ENCODE results near the gene LSM14B.

Gene LSM14B

DNA sequence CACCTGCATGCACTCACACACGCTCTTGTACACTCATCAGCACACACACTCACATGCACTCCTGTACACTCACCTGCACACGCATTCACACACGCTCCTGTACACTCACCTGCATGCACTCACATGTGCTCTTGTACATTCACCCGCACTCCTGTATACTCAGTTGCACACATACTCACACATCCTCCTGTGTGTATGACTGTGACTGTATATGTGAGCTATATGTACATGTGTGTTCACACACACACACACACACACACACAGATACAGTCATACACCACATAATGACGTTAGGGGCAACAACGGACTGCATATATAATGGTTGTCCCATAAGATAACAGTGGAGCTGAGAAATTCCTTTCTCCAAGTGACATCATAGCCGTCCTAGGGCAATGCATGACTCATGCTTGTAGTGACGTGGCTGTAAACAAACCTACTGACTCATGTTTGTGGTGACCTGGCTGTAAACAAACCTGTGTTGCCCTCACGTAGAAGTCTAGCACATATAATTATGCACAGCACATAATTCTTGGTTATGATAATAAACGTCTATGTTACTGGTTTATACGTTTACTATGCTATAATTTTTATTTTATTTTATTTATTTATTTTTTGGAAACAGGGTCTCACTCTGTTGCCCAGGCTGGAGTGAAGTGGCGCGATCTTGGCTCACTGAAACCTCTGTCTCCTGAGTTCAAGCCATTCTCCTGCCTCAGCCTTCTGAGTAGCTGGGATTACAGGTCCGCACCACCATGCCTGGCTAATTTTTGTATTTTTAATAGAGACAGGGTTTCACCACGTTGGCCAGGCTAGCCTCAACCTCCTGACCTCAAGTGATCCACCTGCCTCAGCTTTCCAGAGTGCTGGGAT, 33.8 kb upstream of the LSM14B start:
- H3K36me3 ChIP-seq (ENCODE audit: control insufficient read depth, insufficient read depth, low read length), result no peaks in the 10 kb centered on the region
- H3K4me1 ChIP-seq (ENCODE audit: control insufficient read depth, insufficient read depth, low read length), result no peaks in the 10 kb centered on the region
- WGBS, 2 experiments, result 71 to 81% methylated on average over 13 of the region's 15 CpGs
- no peaks in the 10 kb centered on the region for H3K9me3 ChIP-seq (ENCODE audit: control insufficient read depth, low read length)
- no peak overlapping the region for H3K4me3 ChIP-seq (ENCODE audit: insufficient read depth, low read depth, low read length)
- H3K27ac ChIP-seq (ENCODE audit: insufficient read depth, low read depth, low read length, poor library complexity, severe bottlenecking), result no peak overlapping the region
- peaks cover under 1% of the 10 kb centered on the region for H3K27me3 ChIP-seq (ENCODE audit: control insufficient read depth, insufficient read depth, low read length, poor library complexity, severe bottlenecking)

DNA sequence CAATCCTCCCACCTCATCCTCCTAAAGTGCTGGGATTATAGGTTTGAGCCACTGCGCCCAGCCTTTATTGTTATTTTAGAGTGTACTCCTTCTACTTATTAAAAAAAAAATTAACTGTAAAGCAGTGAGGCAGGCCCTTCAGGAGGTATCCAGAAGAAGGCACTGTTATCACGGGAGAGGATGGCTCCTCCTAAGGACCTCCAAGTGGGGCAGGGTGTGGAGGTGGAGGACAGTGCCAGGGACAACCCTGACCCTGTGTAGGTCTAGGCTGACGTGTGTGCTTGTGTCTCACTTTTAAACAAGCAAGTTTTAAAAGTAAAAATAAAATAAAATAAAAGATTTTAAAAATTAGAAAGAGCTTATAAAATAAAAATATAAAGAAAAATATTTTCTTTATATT, 32.9 kb upstream of the LSM14B start:
- H3K9me3 ChIP-seq (ENCODE audit: control insufficient read depth, low read length), result no peaks in the 10 kb centered on the region
- no peaks in the 10 kb centered on the region for H3K27me3 ChIP-seq (ENCODE audit: control insufficient read depth, insufficient read depth, low read length, poor library complexity, severe bottlenecking)
- H3K27ac ChIP-seq (ENCODE audit: insufficient read depth, low read depth, low read length, poor library complexity, severe bottlenecking), result no peak overlapping the region
- H3K36me3 ChIP-seq (ENCODE audit: control insufficient read depth, insufficient read depth, low read length), result no peaks in the 10 kb centered on the region
- WGBS, 2 experiments, result 50 to 81% methylated on average over 1 to 2 of the region's 3 CpGs
- no peaks in the 10 kb centered on the region for H3K4me1 ChIP-seq (ENCODE audit: control insufficient read depth, insufficient read depth, low read length)
- H3K4me3 ChIP-seq (ENCODE audit: insufficient read depth, low read depth, low read length), result no peak overlapping the region

DNA sequence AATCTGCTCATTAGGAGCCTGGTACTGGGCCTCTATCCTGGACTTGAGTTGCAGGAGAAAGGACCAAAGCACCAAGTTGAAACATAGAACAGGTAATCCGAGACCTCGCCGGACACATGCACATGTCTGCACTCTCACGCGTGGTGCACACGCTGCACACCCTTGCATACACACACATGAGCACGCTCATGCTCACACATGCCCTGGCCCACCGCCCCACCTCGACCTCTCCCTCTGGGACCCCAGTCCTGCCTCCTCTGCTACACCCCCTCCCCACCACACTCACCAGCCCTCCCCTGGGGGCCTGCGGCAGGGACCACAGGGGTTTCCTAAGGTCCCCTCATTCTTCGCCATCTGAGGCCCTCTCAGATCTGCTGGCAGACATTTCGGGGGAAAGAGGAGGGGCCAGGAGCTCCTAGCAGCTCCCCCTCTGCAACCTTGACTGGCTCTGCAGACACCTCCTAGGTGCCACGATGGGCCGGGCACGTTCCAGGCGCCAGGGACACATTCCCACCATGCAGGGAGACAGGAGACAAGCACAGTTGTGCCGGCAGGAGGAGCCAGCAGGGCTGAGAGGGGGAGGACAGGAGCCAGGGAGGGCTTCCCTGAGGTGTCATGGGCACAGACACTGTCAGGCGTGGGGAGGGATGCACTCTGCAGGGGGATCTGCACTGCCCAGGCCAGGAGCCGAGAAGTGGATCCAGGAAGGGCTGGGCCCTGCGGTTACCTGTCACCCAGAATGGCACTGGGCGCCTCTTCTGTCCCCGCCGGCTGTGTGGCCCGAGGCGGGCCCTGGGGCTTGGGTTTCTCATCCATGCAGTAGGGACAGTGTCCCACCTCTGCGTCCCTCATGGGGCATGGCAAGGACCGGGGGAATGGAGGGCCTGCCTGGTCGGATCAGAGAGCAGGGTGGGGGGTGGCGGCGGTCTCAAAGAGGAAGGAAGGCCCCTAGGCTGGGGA, 25.6 kb upstream of the LSM14B start:
- Histone ChIP-seq H3K4me1 (ENCODE audit: control insufficient read depth, insufficient read depth, low read length) (no peaks in the 10 kb centered on the region), H3K27me3 (ENCODE audit: control insufficient read depth, insufficient read depth, low read length, poor library complexity, severe bottlenecking) (no peaks in the 10 kb centered on the region), H3K27ac (ENCODE audit: insufficient read depth, low read depth, low read length, poor library complexity, severe bottlenecking) (no peak overlapping the region), H3K9me3 (ENCODE audit: control insufficient read depth, low read length) (no peaks in the 10 kb centered on the region), H3K36me3 (ENCODE audit: control insufficient read depth, insufficient read depth, low read length) (no peaks in the 10 kb centered on the region), H3K4me3 (ENCODE audit: insufficient read depth, low read depth, low read length) (no peak overlapping the region)
- 92 to 93% methylated on average over 30 of the region's 30 CpGs for WGBS, 2 experiments

DNA sequence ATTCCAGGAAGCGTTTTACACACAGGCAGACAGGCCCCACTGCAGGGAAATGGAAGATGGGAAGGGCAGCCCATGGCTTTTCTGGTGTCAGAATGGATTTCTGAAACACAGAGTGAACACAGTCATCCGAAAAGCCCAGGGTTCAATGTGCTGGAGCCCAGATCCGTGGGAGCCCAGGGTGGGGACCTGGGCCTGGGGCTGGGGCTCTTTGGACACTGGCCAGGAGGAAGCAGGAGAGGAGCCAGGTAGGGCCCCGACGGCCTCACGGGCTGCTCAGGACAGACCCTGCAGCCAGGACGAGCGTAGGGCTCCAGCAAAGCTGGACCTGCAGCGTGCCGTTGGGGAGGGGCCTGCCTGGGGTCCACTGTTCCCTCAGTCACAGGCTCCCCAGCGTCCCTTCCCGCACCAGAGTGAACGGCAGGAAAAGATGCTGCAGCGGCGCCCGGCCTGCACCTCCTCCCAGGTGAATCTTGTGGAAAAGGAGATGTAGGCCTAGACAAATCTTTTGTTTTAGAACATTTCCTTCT, 24.3 kb upstream of the LSM14B start:
- no peaks in the 10 kb centered on the region for H3K36me3 ChIP-seq (ENCODE audit: control insufficient read depth, insufficient read depth, low read length)

DNA sequence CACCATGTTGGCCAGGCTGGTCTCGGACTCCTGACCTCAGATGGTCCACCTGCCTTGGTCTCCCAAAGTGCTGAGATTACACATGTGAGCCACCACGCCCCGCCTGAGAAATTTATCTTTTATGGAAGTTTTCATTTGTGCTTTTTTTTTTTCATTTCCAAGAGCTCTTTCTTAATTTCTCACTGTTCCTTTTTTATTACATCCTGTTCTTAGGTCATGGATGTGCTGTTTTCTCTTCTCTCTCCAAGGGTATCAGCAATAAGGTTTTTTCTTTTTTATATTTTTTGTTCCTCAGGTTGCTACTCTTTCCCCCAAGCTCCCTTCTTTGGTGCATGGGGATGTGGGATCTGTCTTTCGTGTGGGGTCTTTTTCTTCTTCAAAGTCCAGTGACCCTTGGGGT, 21.2 kb upstream of the LSM14B start:
- WGBS, 2 experiments, result 92 to 96% methylated on average over 4 of the region's 4 CpGs
- no peaks in the 10 kb centered on the region for H3K9me3 ChIP-seq (ENCODE audit: control insufficient read depth, low read length)
- no peak overlapping the region for H3K27ac ChIP-seq (ENCODE audit: insufficient read depth, low read depth, low read length, poor library complexity, severe bottlenecking)
- H3K4me3 ChIP-seq (ENCODE audit: insufficient read depth, low read depth, low read length), result no peak overlapping the region
- H3K4me1 ChIP-seq (ENCODE audit: control insufficient read depth, insufficient read depth, low read length), result no peaks in the 10 kb centered on the region
- no peaks in the 10 kb centered on the region for H3K36me3 ChIP-seq (ENCODE audit: control insufficient read depth, insufficient read depth, low read length)
- H3K27me3 ChIP-seq (ENCODE audit: control insufficient read depth, insufficient read depth, low read length, poor library complexity, severe bottlenecking), result no peaks in the 10 kb centered on the region

More for the DNA sequence above, 24.3 kb upstream of the LSM14B start:
- Histone ChIP-seq H3K27me3 (ENCODE audit: control insufficient read depth, insufficient read depth, low read length, poor library complexity, severe bottlenecking) (no peaks in the 10 kb centered on the region), H3K9me3 (ENCODE audit: control insufficient read depth, low read length) (no peaks in the 10 kb centered on the region), H3K4me3 (ENCODE audit: insufficient read depth, low read depth, low read length) (no peak overlapping the region), H3K4me1 (ENCODE audit: control insufficient read depth, insufficient read depth, low read length) (no peaks in the 10 kb centered on the region), H3K27ac (ENCODE audit: insufficient read depth, low read depth, low read length, poor library complexity, severe bottlenecking) (no peak overlapping the region)
- WGBS, 2 experiments, result 84 to 87% methylated on average over 16 of the region's 16 CpGs

DNA sequence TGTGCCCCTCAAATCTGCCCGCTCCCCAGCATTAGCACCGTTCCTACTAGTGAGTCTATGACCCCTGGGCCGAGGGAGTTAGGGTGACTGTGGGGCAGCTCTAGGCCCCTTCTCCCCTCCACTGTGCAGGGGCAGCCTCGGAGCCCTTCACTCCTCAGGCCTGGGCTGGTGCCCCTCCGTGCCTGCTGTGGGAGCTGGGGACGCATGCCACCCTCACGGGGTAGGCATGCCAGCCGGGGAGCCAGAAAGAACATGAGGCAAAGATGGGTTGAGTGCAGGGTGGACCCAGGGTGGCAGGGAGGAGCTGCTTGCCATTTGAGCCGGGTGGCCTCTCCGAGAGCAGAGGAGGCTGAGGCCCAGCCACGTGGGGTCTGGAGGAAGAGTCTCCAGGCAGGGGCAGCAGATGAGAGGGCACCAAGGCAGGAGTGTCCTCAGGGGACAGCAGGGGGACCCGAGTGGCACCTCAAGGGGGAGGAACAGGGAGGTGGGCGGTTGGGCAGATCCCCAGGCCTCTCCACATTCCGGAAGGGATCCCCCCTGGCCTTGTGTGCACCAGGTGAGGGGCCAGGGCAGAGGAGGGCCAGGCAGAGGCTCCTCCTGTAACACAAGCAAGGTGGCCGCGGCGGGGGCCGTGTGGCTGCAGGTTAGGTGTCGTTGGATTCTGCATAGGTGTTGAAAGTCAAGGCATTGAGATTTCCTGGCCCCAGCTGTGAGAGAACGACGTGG, 18.6 kb upstream of the LSM14B start:
- Histone ChIP-seq H3K4me1 (ENCODE audit: control insufficient read depth, insufficient read depth, low read length) (no peaks in the 10 kb centered on the region), H3K9me3 (ENCODE audit: control insufficient read depth, low read length) (no peaks in the 10 kb centered on the region), H3K36me3 (ENCODE audit: control insufficient read depth, insufficient read depth, low read length) (no peaks in the 10 kb centered on the region), H3K27me3 (ENCODE audit: control insufficient read depth, insufficient read depth, low read length, poor library complexity, severe bottlenecking) (no peaks in the 10 kb centered on the region), H3K27ac (ENCODE audit: insufficient read depth, low read depth, low read length, poor library complexity, severe bottlenecking) (no peak overlapping the region), H3K4me3 (ENCODE audit: insufficient read depth, low read depth, low read length) (no peak overlapping the region)
- WGBS, 2 experiments, result 85 to 86% methylated on average over 21 of the region's 21 CpGs

DNA sequence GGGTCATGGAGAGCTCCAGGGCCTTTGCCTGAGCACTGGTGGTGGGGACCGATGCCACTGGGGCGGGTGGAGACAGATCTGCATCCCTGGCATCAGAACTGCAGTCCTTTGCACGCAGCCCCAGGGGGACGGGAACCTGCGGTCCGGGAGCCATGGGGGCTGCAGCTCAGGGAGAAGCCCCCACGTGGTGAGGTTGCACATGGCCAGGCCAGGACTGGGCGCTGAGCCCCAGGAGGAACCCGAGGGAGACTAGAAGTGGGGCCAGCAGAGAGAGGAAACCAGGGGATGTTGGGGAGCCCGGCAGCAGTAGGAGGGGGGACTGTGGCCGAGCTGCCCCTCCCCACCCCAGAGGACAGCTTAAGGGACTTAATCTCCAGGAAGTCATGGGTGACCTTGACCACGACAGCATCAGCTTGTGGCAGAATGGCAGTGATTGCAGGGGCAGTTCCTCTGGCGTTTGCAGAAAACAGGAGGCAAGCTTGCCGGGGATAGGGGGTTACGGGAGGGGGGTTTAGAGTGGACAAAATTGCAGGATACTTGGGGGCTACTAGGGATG, 18.0 kb upstream of the LSM14B start:
- Histone ChIP-seq H3K36me3 (ENCODE audit: control insufficient read depth, insufficient read depth, low read length) (no peaks in the 10 kb centered on the region), H3K4me3 (ENCODE audit: insufficient read depth, low read depth, low read length) (no peak overlapping the region), H3K27ac (ENCODE audit: insufficient read depth, low read depth, low read length, poor library complexity, severe bottlenecking) (no peak overlapping the region), H3K27me3 (ENCODE audit: control insufficient read depth, insufficient read depth, low read length, poor library complexity, severe bottlenecking) (no peaks in the 10 kb centered on the region), H3K9me3 (ENCODE audit: control insufficient read depth, low read length) (no peaks in the 10 kb centered on the region), H3K4me1 (ENCODE audit: control insufficient read depth, insufficient read depth, low read length) (no peaks in the 10 kb centered on the region)
- 74 to 77% methylated on average over 15 of the region's 15 CpGs for WGBS, 2 experiments

DNA sequence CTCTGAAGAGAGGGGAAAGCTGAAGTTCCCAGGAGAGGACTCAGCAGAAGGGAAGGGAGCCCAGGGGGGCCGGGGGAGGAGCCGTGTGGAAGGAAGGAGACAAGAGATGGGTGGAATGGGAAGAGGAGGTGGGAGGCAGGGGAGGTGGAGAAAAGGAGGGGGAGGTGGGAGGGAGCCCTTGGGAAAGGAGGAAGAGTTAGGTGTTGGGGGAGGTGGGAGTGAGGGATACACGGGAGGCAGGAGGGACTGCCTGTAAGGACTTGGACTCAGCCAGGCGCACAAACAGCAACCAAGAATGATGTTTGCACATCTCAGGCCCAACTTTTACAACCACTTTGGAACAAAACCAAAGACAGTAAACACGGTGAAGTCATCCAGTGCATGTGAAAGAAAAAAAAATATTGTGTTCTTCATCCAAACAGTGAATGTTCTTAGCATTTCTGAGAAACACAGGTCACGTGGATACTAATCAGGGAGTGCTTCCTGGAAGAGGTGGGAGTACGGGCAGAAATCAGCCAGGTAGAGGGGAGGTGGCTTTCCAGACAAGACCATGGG, 17.4 kb upstream of the LSM14B start:
- H3K4me1 ChIP-seq (ENCODE audit: control insufficient read depth, insufficient read depth, low read length), result no peaks in the 10 kb centered on the region
- 65 to 72% methylated on average over 7 of the region's 7 CpGs for WGBS, 2 experiments
- H3K9me3 ChIP-seq (ENCODE audit: control insufficient read depth, low read length), result no peaks in the 10 kb centered on the region
- no peak overlapping the region for H3K27ac ChIP-seq (ENCODE audit: insufficient read depth, low read depth, low read length, poor library complexity, severe bottlenecking)
- no peaks in the 10 kb centered on the region for H3K27me3 ChIP-seq (ENCODE audit: control insufficient read depth, insufficient read depth, low read length, poor library complexity, severe bottlenecking)
- no peaks in the 10 kb centered on the region for H3K36me3 ChIP-seq (ENCODE audit: control insufficient read depth, insufficient read depth, low read length)
- H3K4me3 ChIP-seq (ENCODE audit: insufficient read depth, low read depth, low read length), result no peak overlapping the region

DNA sequence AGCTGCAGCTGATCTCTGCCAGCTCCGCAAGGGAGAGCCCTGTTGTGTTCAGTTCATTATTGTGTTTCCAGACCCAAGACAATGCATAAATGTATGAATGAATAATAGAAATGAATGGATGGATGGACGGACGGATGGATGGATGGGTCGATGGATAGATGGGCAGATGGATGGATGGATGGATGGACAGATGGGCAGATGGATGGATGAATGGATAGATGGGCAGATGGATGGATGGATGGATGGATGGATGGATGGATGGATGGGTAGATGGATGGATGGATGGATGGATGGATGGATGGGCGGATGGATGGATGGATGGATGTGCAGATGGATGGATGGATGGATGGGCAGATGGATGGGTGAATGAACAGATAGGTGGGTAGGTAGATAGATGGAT, 16.7 kb upstream of the LSM14B start:
- Histone ChIP-seq H3K27me3 (ENCODE audit: control insufficient read depth, insufficient read depth, low read length, poor library complexity, severe bottlenecking) (no peaks in the 10 kb centered on the region), H3K4me3 (ENCODE audit: insufficient read depth, low read depth, low read length) (no peak overlapping the region), H3K4me1 (ENCODE audit: control insufficient read depth, insufficient read depth, low read length) (no peaks in the 10 kb centered on the region), H3K27ac (ENCODE audit: insufficient read depth, low read depth, low read length, poor library complexity, severe bottlenecking) (no peak overlapping the region), H3K36me3 (ENCODE audit: control insufficient read depth, insufficient read depth, low read length) (no peaks in the 10 kb centered on the region), H3K9me3 (ENCODE audit: control insufficient read depth, low read length) (no peaks in the 10 kb centered on the region)
- 93 to 94% methylated on average over 5 of the region's 5 CpGs for WGBS, 2 experiments
